ENCODE measurements around the gene WDR7.

DNA sequence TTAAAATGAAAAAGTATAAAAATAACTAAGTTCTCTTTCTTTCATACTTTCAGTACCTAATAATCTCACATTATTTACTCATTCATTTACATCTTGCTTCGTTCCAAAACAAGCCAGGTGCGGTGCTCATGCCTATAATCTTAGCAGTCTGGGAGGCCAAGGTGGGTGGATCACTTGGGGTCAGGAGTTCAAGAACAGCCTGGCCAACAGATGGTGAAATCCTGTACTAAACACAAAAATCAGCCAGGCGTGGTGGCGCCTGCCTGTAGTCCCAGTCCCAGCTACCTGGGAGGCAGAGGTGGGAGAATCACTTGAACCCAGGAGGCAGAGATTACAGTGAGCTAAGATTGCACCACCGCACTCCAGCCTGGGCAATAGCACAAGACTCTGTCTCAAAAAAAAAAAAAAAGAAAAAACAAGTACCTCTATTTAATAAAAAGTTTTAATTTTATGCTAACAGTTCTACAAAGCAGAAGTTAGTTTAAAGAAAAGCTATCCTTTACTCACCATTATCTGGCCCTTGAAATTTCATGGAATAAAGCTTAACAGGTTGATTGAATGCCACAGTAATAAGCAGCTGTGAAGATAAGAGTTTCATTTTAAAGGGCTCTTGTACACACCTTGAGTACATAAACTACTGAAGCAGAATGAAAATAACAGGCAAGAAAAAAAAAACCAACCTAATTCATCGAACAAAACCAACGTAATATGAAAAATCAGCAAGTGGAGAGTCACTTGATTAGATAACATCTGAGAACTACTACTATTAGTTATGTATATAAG lies 35.2 kb upstream of the WDR7 start:
- no peak for TF ChIP-seq EZH2 (IDR thresholded peaks at IDR 0.05; ENCODE audit: borderline replicate concordance, low read length)
- TF ChIP-seq, protein P1, sequence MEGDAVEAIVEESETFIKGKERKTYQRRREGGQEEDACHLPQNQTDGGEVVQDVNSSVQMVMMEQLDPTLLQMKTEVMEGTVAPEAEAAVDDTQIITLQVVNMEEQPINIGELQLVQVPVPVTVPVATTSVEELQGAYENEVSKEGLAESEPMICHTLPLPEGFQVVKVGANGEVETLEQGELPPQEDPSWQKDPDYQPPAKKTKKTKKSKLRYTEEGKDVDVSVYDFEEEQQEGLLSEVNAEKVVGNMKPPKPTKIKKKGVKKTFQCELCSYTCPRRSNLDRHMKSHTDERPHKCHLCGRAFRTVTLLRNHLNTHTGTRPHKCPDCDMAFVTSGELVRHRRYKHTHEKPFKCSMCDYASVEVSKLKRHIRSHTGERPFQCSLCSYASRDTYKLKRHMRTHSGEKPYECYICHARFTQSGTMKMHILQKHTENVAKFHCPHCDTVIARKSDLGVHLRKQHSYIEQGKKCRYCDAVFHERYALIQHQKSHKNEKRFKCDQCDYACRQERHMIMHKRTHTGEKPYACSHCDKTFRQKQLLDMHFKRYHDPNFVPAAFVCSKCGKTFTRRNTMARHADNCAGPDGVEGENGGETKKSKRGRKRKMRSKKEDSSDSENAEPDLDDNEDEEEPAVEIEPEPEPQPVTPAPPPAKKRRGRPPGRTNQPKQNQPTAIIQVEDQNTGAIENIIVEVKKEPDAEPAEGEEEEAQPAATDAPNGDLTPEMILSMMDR (IDR thresholded peaks at IDR 0.05; ENCODE audit: low read length): no peak

Measured in OCI-LY1 (cell line).